Caco-2 (cell line): ENCODE measurements around the gene FBXW7. TPM values are rescaled to one million over a fixed set of nuclear protein-coding genes. Genes with fewer than 3 reads are reported as not detected.

ENCODE experiments used
- BruUV-seq: library from RNA; stranded (reverse); fragments of 400-500 nt; replicated peaks from 2 replicates; lab custom pipeline; 2021; lab: Mats Ljungman, UMichigan
- CTCF ChIA-PET: fragments of 300-600 bp; sonication (Branson Sonifier 250); formaldehyde crosslinking; loops from one replicate; lab custom pipeline; 2022; ENCODE audit warnings: antibody characterized with exemption; lab: Charles Lee
- POLR2A ChIA-PET: fragments of 300-600 bp; sonication (Branson Sonifier 250); formaldehyde crosslinking; loops from one replicate; lab custom pipeline; 2022; ENCODE audit warnings: antibody characterized with exemption; lab: Charles Lee
- DNase-seq, 2 experiments: peaks; one replicate each; pipeline versions ENCODE4 v3.0.0 to v3.0.0-alpha.2; 2020 to 2022
- H3K27me3 ChIP-seq: replicated peaks from 2 replicates; pipeline ENCODE4 v1.6.0; 2011; ENCODE audit warnings: low read length; ENCODE audit not compliant: control insufficient read depth, insufficient read depth
- H3K36me3 ChIP-seq: 2 replicates; pipeline ENCODE4 v1.5.1; 2011; ENCODE audit warnings: low read length; ENCODE audit not compliant: control insufficient read depth, insufficient read depth
- H3K4me1 ChIP-seq: fragments of 250-450 bp; sonication (Bioruptor Pico); 2 replicates; pipeline ENCODE4 v1.5.1; 2020; ENCODE audit warnings: mild to moderate bottlenecking
- H3K4me3 ChIP-seq: 2 replicates; pipeline ENCODE4 v1.5.1; 2011; ENCODE audit warnings: low read depth, mild to moderate bottlenecking, control low read depth, low read length
- H3K9me3 ChIP-seq: fragments of 250-450 bp; sonication (Bioruptor Pico); 2 replicates; pipeline ENCODE4 v1.5.1; 2020; ENCODE audit warnings: mild to moderate bottlenecking, moderate library complexity
- H3K27ac Mint-ChIP-seq: one replicate; pipeline ENCODE4 v1.8.0; 2022; ENCODE audit warnings: mixed read lengths; ENCODE audit not compliant: unreplicated experiment
- H3K27me3 Mint-ChIP-seq: one replicate; pipeline ENCODE4 v1.8.0; 2022; ENCODE audit warnings: mixed read lengths; ENCODE audit not compliant: insufficient read depth, unreplicated experiment
- H3K36me3 Mint-ChIP-seq: one replicate; pipeline ENCODE4 v1.8.0; 2022; ENCODE audit warnings: mild to moderate bottlenecking, mixed read lengths; ENCODE audit not compliant: insufficient read depth, unreplicated experiment
- H3K4me1 Mint-ChIP-seq: one replicate; pipeline ENCODE4 v1.8.0; 2022; ENCODE audit warnings: low read depth, mixed read lengths; ENCODE audit not compliant: unreplicated experiment
- H3K4me3 Mint-ChIP-seq: one replicate; pipeline ENCODE4 v1.8.0; 2022; ENCODE audit warnings: mild to moderate bottlenecking, moderate library complexity, mixed read lengths; ENCODE audit not compliant: unreplicated experiment
- H3K9me3 Mint-ChIP-seq: one replicate; pipeline ENCODE4 v1.8.0; 2022; ENCODE audit warnings: mixed read lengths; ENCODE audit not compliant: unreplicated experiment
- CTCF ChIP-seq, 2 experiments: fragments of 200-600 bp in 1 of 2; IDR thresholded peaks; 1 replicate in 1 of 2; 2 replicates in 1 of 2; pipeline versions ENCODE4 v1.5.1 to v1.8.0; 2011 to 2022; ENCODE audit warnings: antibody characterized with exemption in 1 of 2, control low read depth in 1 of 2, inconsistent platforms in 1 of 2, low read depth in 1 of 2, low read length in 1 of 2, mild to moderate bottlenecking in 1 of 2, moderate library complexity in 1 of 2; ENCODE audit not compliant: insufficient read depth in 1 of 2, severe bottlenecking in 1 of 2, unreplicated experiment in 1 of 2
- intact Hi-C: fragments of 100-400 bp; cut with micrococcal nuclease; formaldehyde crosslinking; loops from one replicate; pipeline ENCODE4 v1.10.0; 2022; ENCODE audit not compliant: unreplicated experiment
- total RNA-seq: library from RNA; stranded (reverse); gene quantifications from 2 replicates; pipeline ENCODE4 v1.2.3, GENCODE V29; 2022

Gene FBXW7
- total RNA-seq, 1 experiment from 2014 or later, result 34.1 TPM

- Mint-ChIP-seq H3K9me3 (peaks cover 5% of the 10 kb centered on the region), H3K36me3 (no peaks in the 10 kb centered on the region), H3K4me1 (peaks cover 25% of the 10 kb centered on the region), H3K27ac (peak overlapping the region; percentile 16), H3K27me3 (no peaks in the 10 kb centered on the region), H3K4me3 (no peak overlapping the region)
- Histone ChIP-seq H3K9me3 (no peaks in the 10 kb centered on the region), H3K36me3 (no peaks in the 10 kb centered on the region), H3K4me3 (no peak overlapping the region), H3K27me3 (no peaks in the 10 kb centered on the region), H3K4me1 (peaks cover 24% of the 10 kb centered on the region)
- POLR2A ChIA-PET, result no interaction called here
- peak in 1 of 2 experiments; percentile 24 for TF ChIP-seq CTCF (IDR thresholded peaks at IDR 0.05; ENCODE audit: insufficient read depth in 1 of 2, low read depth in 1 of 2, low read length in 1 of 2, severe bottlenecking in 1 of 2, unreplicated experiment in 1 of 2)
- BruUV-seq, result no TSS peak
- DNase-seq, result peak; percentile 27 to 44
- CTCF ChIA-PET, result no interaction called here
- intact Hi-C loops, result loop anchor here (2.0 kb wide), 1 partner anchor 59 kb away; no protein-coding TSS in a partner anchor
Observed at GRCh38 chr4:152581536-152582160, 45.8 kb upstream of the FBXW7 start.

DNA sequence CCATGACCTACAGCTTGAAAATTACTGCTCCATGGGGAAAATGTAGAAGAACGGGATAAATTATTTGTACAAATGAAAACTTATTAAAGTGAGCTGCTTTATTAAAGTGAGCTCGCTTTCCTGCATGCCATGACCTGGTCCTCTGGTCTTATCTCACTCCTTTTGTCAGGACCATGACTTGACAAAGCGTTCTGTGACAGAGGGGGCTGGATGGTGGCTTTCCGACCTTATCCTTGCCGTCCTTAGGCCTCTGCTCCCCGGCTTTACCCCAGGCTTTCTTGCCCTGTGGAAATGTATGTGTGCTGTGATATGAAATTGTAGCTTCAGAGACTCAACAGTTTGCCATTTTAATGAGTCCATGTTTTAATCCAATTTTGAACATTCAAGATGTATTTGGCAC, 44.0 kb upstream of the FBXW7 start:
- Mint-ChIP-seq H3K9me3 (no peaks in the 10 kb centered on the region), H3K27me3 (no peaks in the 10 kb centered on the region), H3K27ac (no peak overlapping the region), H3K4me1 (peaks cover 25% of the 10 kb centered on the region), H3K4me3 (no peak overlapping the region), H3K36me3 (no peaks in the 10 kb centered on the region)
- ChIA-PET POLR2A (interaction anchor here (0.6 kb wide), 1 partner anchor 356 kb away, joined by 3 read pairs; no protein-coding TSS in a partner anchor), CTCF (no interaction called here)
- intact Hi-C loops, result loop anchor here (2.0 kb wide), 1 partner anchor 61 kb away; no protein-coding TSS in a partner anchor
- TF ChIP-seq CTCF (IDR thresholded peaks at IDR 0.05; ENCODE audit: insufficient read depth in 1 of 2, low read depth in 1 of 2, low read length in 1 of 2, severe bottlenecking in 1 of 2, unreplicated experiment in 1 of 2), result no peak
- no peaks in the 10 kb centered on the region for H3K9me3 ChIP-seq
- no peak for DNase-seq
- no peak overlapping the region for H3K4me3 ChIP-seq
- peaks cover 24% of the 10 kb centered on the region for H3K4me1 ChIP-seq
- no peaks in the 10 kb centered on the region for H3K27me3 ChIP-seq
- BruUV-seq, result no TSS peak
- H3K36me3 ChIP-seq, result no peaks in the 10 kb centered on the region

DNA sequence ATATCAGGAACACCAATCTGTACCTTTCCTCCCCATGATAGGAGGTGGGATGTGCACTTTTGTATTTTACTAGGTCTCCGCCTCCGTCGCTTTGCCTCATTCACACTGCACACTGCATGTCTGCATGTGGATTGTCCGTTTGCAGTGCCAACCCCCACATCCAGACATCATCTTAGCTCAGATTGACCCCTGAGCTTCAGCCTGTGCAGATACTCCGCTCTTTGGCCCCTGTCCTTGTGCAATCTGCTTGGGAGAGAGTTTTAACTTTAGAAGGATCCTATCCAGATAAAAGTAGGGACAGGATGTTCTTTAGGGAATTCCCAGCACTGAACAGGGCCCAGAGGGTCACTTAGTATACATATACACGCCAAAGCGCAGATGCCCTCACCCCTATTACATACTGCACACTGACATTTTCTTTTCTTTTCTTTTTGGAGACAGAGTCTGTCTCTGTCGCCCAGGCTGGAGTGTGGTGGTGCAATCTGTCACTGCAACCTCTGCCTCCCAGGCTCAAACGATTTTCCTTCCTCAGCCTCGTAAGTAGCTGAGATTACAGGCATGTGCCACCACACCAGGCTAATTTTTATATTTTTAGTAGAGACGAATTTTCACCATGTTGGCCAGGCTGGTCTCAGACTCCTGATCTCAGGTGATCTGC, 43.3 kb upstream of the FBXW7 start:
- ChIA-PET CTCF (no interaction called here), POLR2A (interaction anchor here (0.6 kb wide), 1 partner anchor 355 kb away, joined by 3 read pairs; no protein-coding TSS in a partner anchor)
- Histone ChIP-seq H3K4me3 (no peak overlapping the region), H3K4me1 (peaks cover 24% of the 10 kb centered on the region), H3K27me3 (no peaks in the 10 kb centered on the region), H3K36me3 (no peaks in the 10 kb centered on the region), H3K9me3 (no peaks in the 10 kb centered on the region)
- TF ChIP-seq CTCF (IDR thresholded peaks at IDR 0.05; ENCODE audit: insufficient read depth in 1 of 2, low read depth in 1 of 2, low read length in 1 of 2, severe bottlenecking in 1 of 2, unreplicated experiment in 1 of 2), result no peak
- H3K4me3 Mint-ChIP-seq, result no peak overlapping the region
- DNase-seq, result no peak
- BruUV-seq, result no TSS peak
- no peak overlapping the region for H3K27ac Mint-ChIP-seq
- intact Hi-C loops, result no loop called here
- H3K9me3 Mint-ChIP-seq, result no peaks in the 10 kb centered on the region
- no peaks in the 10 kb centered on the region for H3K36me3 Mint-ChIP-seq
- no peaks in the 10 kb centered on the region for H3K27me3 Mint-ChIP-seq
- H3K4me1 Mint-ChIP-seq, result peaks cover 25% of the 10 kb centered on the region
